ENCODE data around the gene MCRIP2.
"Not testable (repeated sequence)": the region's sequence is repeated elsewhere in the genome, so short reads cannot be mapped to it uniquely, and the experiment has no call there.

MCRIP2 gene

DNA sequence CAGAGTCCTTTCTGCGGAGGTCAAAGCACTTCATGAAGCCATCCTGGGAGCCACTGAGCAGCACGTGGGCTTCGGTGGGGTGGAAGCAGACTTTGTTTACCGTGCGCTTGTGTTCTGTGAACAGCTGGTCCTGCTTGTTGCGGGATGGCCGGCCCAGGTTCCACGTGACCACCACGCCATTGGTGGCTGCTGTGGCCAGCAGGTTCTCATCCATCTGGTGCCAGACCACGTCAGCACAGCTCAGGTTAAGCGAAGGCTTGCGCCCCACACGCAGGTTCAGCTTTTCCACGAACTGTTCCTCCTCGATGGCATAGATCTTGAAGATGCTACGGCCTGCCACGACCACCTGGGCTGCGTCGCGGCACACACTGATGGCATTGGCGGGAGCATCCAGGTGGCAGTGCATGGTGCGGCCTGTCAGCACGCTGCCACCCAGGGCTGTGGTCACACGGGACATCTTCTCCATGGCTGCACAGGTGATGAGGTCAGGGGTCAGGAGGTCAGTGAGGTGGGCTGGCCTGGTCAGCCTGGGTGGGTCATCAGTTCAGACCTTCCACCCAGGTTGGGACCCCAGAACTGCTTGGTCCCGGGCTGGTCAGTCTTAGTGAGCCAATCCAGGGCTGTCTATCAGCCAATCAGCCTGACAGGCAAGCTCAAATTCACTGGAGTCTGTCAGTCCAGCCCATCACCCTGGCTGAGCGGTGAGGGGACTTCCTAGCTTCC lies 47.7 kb downstream of the MCRIP2 start:
- Histone ChIP-seq H3K9me3 (ENCODE audit: control insufficient read depth, insufficient read depth, low read length) (no peaks in the 10 kb centered on the region), H3K9ac (ENCODE audit: low read depth, low read length) (peak overlapping the region; percentile 80), H3K4me1 (ENCODE audit: insufficient read depth, low read length) (no peaks in the 10 kb centered on the region), H3K36me3 (ENCODE audit: insufficient read depth, low read length) (no peaks in the 10 kb centered on the region)

DNA sequence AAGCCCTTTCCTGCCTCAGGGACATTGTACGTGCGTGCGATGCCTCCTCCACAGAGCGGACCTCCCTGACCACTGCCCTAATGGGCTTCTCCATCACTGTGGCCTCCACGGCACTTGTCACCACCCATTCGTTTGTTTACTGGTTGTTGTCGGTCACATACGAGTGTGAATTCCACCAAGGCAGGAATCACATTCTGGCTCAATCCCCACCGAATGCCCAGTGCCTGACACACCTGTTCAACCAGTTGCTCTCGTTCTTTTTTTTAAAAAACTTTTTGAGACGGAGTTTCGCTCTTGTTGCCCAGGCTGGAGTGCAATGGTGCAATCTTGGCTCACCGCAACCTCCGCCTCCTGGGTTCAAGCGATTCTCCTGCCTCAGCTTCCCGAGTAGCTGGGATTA lies 49.6 kb downstream of the MCRIP2 start:
- H3K9ac ChIP-seq (ENCODE audit: low read depth, low read length); H3K4me1 ChIP-seq (ENCODE audit: insufficient read depth, low read length): not testable (repeated sequence)

DNA sequence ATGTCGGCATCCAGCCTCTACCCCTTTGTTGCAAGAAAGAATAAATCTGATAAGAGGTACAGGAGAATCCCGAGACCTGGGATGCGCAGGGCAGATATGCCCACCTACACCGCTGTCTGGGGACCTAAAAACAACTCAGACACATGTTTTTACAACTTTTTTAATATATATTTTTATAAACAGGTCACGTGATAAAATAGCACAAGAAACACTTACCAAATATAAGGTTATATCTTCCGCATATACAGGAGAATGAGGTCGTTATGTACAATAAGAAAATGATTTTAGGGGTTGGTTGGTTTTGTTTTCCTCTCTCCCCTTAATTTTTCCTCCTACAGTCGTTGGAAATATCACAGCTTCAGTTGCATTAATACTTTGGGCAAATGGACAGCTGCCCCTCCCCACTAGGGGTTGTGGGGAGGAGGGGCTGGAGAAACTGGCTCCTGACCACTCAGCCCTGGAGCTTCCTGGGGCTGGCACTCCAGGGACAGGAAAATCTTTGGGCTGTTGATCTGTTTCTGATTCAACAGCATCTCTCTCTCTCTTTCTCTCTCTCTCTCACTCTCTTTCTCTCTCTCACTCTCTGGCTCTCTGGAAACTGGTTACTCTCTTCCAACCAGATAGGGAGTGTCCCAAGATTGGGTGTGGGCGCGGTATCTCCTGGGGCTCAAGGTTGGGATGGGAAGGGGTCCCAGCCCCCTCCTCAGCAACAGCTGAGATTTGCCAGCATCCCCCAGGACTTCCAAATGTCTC lies 50.9 kb downstream of the MCRIP2 start:
- Histone ChIP-seq H3K36me3 (ENCODE audit: insufficient read depth, low read length) (no peaks in the 10 kb centered on the region), H3K9me3 (ENCODE audit: control insufficient read depth, insufficient read depth, low read length) (no peaks in the 10 kb centered on the region), H3K4me1 (ENCODE audit: insufficient read depth, low read length) (no peaks in the 10 kb centered on the region), H3K9ac (ENCODE audit: low read depth, low read length) (no peak overlapping the region)

More for the DNA sequence above, 49.6 kb downstream of the MCRIP2 start:
- H3K36me3 ChIP-seq (ENCODE audit: insufficient read depth, low read length); H3K9me3 ChIP-seq (ENCODE audit: control insufficient read depth, insufficient read depth, low read length): not testable (repeated sequence)

DNA sequence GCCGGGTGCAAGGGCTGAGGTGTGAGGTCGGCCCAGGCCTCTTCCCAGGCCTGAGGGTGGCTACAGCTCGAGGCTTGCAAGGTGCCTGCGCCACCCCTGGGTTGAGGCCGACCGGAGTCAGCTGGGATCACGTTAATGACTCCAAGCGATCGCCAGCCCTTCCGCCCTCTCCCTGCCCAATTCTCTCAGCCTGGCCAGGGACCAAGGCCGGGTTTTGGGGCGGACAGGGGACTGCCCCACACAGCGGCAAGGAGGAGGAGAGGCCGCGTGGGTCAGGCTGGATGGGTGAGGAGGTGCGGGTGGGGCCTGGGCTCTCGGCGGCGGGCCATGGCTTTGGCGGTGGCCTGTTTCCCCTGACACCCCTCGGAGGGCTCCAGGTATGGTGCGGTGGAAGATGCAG lies 51.7 kb downstream of the MCRIP2 start:
- Histone ChIP-seq H3K9me3 (ENCODE audit: control insufficient read depth, insufficient read depth, low read length) (no peaks in the 10 kb centered on the region), H3K9ac (ENCODE audit: low read depth, low read length) (peak overlapping the region; percentile 41; the same call in 1 of the 2 replicates), H3K36me3 (ENCODE audit: insufficient read depth, low read length) (no peaks in the 10 kb centered on the region), H3K4me1 (ENCODE audit: insufficient read depth, low read length) (no peaks in the 10 kb centered on the region)

DNA sequence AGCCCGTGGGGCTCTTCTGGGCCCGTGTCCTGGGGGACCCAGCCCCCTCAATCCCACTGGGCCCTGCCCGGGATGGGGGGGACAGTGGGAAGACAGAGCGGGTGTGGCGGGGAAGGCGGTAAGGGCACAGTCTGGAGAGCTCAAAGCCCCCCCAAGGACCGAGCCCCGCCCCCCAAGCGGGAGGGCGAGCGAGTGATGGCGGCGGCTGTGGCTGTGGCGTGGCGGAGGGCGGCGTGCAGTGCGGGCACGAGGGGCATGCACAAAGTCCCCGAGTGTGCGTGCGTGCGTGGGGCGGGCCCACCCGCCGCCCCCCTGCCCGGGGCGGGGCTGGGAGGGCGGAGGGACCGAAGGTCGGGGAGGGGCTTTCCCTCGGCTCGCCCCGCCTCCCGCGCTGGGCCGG lies 52.1 kb downstream of the MCRIP2 start:
- Histone ChIP-seq H3K9ac (ENCODE audit: low read depth, low read length) (peak overlapping the region; percentile 41; the same call in 1 of the 2 replicates), H3K9me3 (ENCODE audit: control insufficient read depth, insufficient read depth, low read length) (no peaks in the 10 kb centered on the region), H3K4me1 (ENCODE audit: insufficient read depth, low read length) (no peaks in the 10 kb centered on the region)

DNA sequence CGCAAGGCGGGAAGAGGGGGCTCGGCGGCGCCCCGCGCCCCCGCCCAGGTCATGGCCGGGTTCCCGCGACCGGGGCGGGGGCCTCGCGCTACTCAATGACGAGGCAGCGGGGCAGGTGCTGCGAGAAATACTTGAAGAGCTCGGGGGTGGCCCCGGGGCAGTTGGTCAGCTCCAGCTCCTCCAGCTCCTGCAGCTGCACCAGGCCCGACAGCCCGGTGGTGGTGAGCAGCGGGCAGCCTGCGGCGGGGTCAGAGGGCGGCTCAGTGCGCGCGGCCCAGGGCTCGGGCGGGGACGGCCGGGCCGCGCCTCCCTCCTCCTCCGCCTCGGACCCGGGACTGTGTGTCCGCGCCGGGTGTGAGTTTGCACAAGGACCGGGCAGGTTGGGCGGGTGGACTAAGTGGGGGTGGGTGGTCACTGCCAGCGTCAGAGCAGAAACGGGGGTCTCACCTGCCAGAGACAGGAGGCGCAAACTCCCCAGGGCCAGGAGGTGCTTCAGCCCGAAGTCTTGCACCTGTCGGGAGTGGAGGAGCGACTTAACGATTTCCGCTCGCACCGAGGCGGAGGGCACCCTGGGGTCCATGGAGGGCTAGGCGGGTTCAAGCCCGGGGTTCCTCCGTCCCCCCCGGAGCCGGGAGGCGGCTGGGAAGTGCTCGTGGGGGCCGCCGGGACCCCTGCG lies 52.7 kb downstream of the MCRIP2 start:
- Histone ChIP-seq H3K36me3 (ENCODE audit: insufficient read depth, low read length) (no peaks in the 10 kb centered on the region), H3K9ac (ENCODE audit: low read depth, low read length) (peak overlapping the region; percentile 41), H3K4me1 (ENCODE audit: insufficient read depth, low read length) (no peaks in the 10 kb centered on the region), H3K9me3 (ENCODE audit: control insufficient read depth, insufficient read depth, low read length) (no peaks in the 10 kb centered on the region)

More for the DNA sequence above, 52.1 kb downstream of the MCRIP2 start:
- no peaks in the 10 kb centered on the region for H3K36me3 ChIP-seq (ENCODE audit: insufficient read depth, low read length)

DNA sequence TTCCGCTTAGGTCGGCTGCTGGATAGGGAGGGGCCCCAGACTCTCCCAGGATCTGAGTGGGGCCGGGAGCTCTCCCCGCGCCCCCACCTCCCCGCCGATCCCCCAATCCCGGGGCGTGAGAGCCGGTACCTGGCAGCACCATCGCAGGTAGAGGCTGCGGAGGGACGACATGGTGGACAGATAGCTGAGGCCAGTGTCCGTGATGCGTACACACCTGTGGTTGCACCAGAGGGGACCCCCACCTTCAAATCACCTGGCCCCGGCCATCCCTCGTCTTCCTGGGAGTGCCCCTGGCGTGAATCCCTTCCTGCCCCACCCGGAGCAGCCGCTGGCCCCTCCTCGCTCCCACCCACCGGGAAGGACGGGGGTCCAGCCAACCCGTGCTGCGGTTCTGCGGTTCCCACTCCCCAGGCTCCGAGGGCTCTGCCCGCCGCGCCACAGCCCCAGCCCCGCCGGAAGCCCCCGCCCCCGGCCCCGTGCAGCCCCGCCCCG lies 53.3 kb downstream of the MCRIP2 start:
- H3K9ac ChIP-seq (ENCODE audit: low read depth, low read length) = peak overlapping the region; percentile 45; the same call in 1 of the 2 replicates
- no peaks in the 10 kb centered on the region for H3K36me3 ChIP-seq (ENCODE audit: insufficient read depth, low read length)
- H3K4me1 ChIP-seq (ENCODE audit: insufficient read depth, low read length) = no peaks in the 10 kb centered on the region
- H3K9me3 ChIP-seq (ENCODE audit: control insufficient read depth, insufficient read depth, low read length) = no peaks in the 10 kb centered on the region

DNA sequence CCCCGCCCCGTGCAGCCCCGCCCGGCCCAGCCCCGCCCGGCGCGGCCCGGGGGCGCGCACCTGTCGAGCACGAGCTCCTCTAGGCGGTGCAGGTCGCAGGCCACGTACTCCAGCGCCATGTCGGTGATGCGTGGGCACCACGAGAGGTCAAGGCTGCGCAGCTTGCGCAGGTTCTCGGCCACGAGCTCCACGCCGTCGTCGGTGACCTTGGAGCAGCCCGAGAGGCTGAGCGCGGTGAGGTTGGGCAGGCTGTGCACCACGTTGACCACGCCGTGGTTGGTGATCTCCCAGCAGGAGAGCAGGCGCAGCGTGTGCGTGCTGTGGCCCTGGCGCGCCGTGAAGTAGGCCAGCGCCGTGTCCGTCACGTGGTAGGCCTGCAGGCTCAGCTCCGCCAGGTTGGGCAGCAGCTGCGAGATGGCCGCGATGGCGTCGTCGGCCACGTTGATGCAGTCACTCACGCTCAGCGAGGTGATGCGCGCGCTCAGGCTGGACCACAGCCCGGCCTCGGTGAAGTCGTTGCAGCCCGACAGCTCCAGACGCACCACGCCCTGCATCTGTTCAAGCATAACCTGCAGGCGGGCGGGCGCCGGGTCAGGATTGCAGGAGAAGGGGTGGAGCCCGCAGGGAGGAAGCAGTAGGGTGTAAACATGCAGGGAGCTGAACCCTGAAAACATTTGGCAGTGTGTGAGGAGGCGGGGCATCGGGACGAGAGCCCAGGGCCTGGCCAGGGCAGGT lies 53.9 kb downstream of the MCRIP2 start:
- H3K4me1 ChIP-seq (ENCODE audit: insufficient read depth, low read length) = no peaks in the 10 kb centered on the region
- H3K9ac ChIP-seq (ENCODE audit: low read depth, low read length) = peak overlapping the region; percentile 51
- H3K36me3 ChIP-seq (ENCODE audit: insufficient read depth, low read length) = no peaks in the 10 kb centered on the region

More for the DNA sequence above, 53.9 kb downstream of the MCRIP2 start:
- H3K9me3 ChIP-seq (ENCODE audit: control insufficient read depth, insufficient read depth, low read length) = no peaks in the 10 kb centered on the region

Measured in ES-I3 (cell line).